GM12878 (cell line): ENCODE data around the gene MZB1. TPM values are rescaled to one million over a fixed set of nuclear protein-coding genes. Genes with fewer than 3 reads are reported as not detected.
A peak's percentile ranks its signal among the peaks of the same experiment; 100 is the strongest.

ENCODE experiments used
- BRCA1 ChIP-seq: IDR thresholded peaks from 2 replicates; pipeline ENCODE4 v1.6.1; 2011; ENCODE audit warnings: low read depth, low read length, improper control_type of control experiment
- CEBPZ ChIP-seq: fragments of 150-350 bp; IDR thresholded peaks from 2 replicates; pipeline ENCODE4 v1.6.1; 2016; ENCODE audit warnings: low read depth, low read length
- E4F1 ChIP-seq: fragments of 450-650 bp; IDR thresholded peaks from 2 replicates; pipeline ENCODE4 v1.6.1; 2018; ENCODE audit warnings: borderline replicate concordance, mild to moderate bottlenecking; ENCODE audit not compliant: partially characterized antibody
- EZH2 ChIP-seq: IDR thresholded peaks from 2 replicates; pipeline ENCODE4 v1.6.1; 2012; ENCODE audit warnings: low read depth, mild to moderate bottlenecking, control low read depth, inconsistent platforms, low read length, borderline replicate concordance; ENCODE audit not compliant: control insufficient read depth
- HSF1 ChIP-seq: fragments of 150-350 bp; IDR thresholded peaks from 2 replicates; pipeline ENCODE4 v1.6.1; 2014; ENCODE audit warnings: mild to moderate bottlenecking, low read depth, low read length
- IRF4 ChIP-seq: IDR thresholded peaks from 2 replicates; pipeline ENCODE4 v1.6.1; 2011; ENCODE audit warnings: low read depth, low read length
- LARP7 ChIP-seq: fragments of 450-650 bp; IDR thresholded peaks from 2 replicates; pipeline ENCODE4 v1.6.1; 2017; ENCODE audit warnings: mild to moderate bottlenecking
- MAX ChIP-seq: IDR thresholded peaks from 2 replicates; pipeline ENCODE4 v1.6.1; 2012; ENCODE audit warnings: low read depth, low read length, improper control_type of control experiment
- MEF2B ChIP-seq: fragments of 450-650 bp; IDR thresholded peaks from 2 replicates; pipeline ENCODE4 v1.6.1; 2018; ENCODE audit warnings: mild to moderate bottlenecking, moderate library complexity; ENCODE audit not compliant: partially characterized antibody, poor library complexity, severe bottlenecking
- RAD51 ChIP-seq: fragments of 450-650 bp; IDR thresholded peaks from 2 replicates; pipeline ENCODE4 v1.6.1; 2016; ENCODE audit warnings: moderate library complexity, mild to moderate bottlenecking, inconsistent platforms
- SMAD1 ChIP-seq: fragments of 450-650 bp; IDR thresholded peaks from 2 replicates; pipeline ENCODE4 v1.6.1; 2018; ENCODE audit warnings: mild to moderate bottlenecking, low read depth; ENCODE audit not compliant: partially characterized antibody
- STAT1 ChIP-seq: fragments of 450-650 bp; conservative IDR thresholded peaks from 2 replicates; pipeline ENCODE4 v1.6.1; 2014; ENCODE audit warnings: antibody characterized with exemption, mild to moderate bottlenecking
- TCF12 ChIP-seq: IDR thresholded peaks from 2 replicates; pipeline ENCODE4 v1.6.1; 2011; ENCODE audit warnings: low read depth, mild to moderate bottlenecking, low read length
- USF2 ChIP-seq: IDR thresholded peaks from 2 replicates; pipeline ENCODE4 v1.6.1; 2011; ENCODE audit warnings: low read depth, low read length, improper control_type of control experiment, borderline replicate concordance
- ZBTB11 ChIP-seq: fragments of 450-650 bp; formaldehyde crosslinking; IDR thresholded peaks from 2 replicates; pipeline ENCODE4 v1.5.0; 2022; ENCODE audit warnings: mild to moderate bottlenecking, missing genetic modification characterization
- ZNF217 ChIP-seq: fragments of 450-650 bp; IDR thresholded peaks from 2 replicates; pipeline ENCODE4 v1.6.1; 2017; ENCODE audit warnings: antibody characterized with exemption, mild to moderate bottlenecking
- ZSCAN29 ChIP-seq: fragments of 450-650 bp; IDR thresholded peaks from 2 replicates; pipeline ENCODE4 v1.6.1; 2017; ENCODE audit warnings: mild to moderate bottlenecking, moderate library complexity
- polyA plus RNA-seq, 11 experiments: library from polyadenylated mRNA; depleted of rRNA in 4 of 11; unstranded in 6 of 11; stranded (reverse) in 5 of 11; fragments of >200 nt; fragmentation: Nextera tagmentation in 4 of 11; fragmentation: Illumina TruSeq in 1 of 11; extraction: Ambion mirVana in 4 of 11; extraction: Trizol in 1 of 11; gene quantifications; 1 replicate in 1 of 11; 2 replicates in 10 of 11; pipeline versions ENCODE4 v1.2.1 to v1.2.3, GENCODE V29; 2011 to 2016; ENCODE audit warnings: inconsistent platforms in 2 of 11, missing spikeins in 2 of 11, low read depth in 1 of 11
- total RNA-seq, 4 experiments: library from RNA; depleted of rRNA in 3 of 4; stranded (reverse); fragments of >200 nt in 3 of 4; fragmentation: Illumina TruSeq in 1 of 4; extraction: Trizol in 1 of 4; gene quantifications; 2 replicates each; pipeline versions ENCODE4 v1.2.1 to v1.2.3, GENCODE V29; 2013 to 2021

The MZB1 gene
- total and polyA plus RNA-seq, 10 of the 15 experiments (the other 5 are each of a cell fraction or from before 2014, with no cell fraction given) = 19.3 to 406 (median 188) TPM

- TF ChIP-seq LARP7 (peak; percentile 89), HSF1 (no peak), RAD51 (peak; percentile 60; the same call in 1 of the 2 replicates), SMAD1 (peak; percentile 15), USF2 (0 out of 2 replicates have a peak, but pooled peaks have one; percentile 13), IRF4 (0 out of 2 replicates have a peak, but pooled peaks have one; percentile 9), E4F1 (peak; percentile 32), ZNF217 (no peak), TCF12 (no peak), EZH2 (no peak), ZSCAN29 (no peak), MEF2B (no peak), STAT1 (no peak), BRCA1 (no peak), MAX (peak; percentile 9; the same call in 1 of the 2 replicates), ZBTB11 (CRISPR knock-in tag) (no peak), CEBPZ (no peak)
Measured at GRCh38 chr5:139341689-139342422, 47.9 kb downstream of the MZB1 start, which contains the start of gene PAIP2 (continued).
